Activated T-cell treated with anti-CD3 and anti-CD28 coated beads for 1 hour (primary cell): ENCODE measurements around the gene SEPTIN8.

Source experiments
- DNase-seq: peaks from one replicate; pipeline ENCODE4 v3.0.0-alpha.2; 2020; ENCODE audit warnings: low read depth

SEPTIN8 gene

GRCh38 chr5:132777209-132778069 is at the start of gene SEPTIN8:
TSS of gene SEPTIN8 (minus strand) at chr5:132777239. CDS start at chr5:132777137, 102 bp downstream.
- DNase-seq: peak; percentile 26

- no peak for DNase-seq
Observed at GRCh38 chr5:132826424-132827082, 49.5 kb upstream of the SEPTIN8 start.

GRCh38 chr5:132825834-132826391 is 48.9 kb upstream of the SEPTIN8 start:
- no peak for DNase-seq

GRCh38 chr5:132825033-132825833 is 48.2 kb upstream of the SEPTIN8 start:
- no peak for DNase-seq

- no peak for DNase-seq
Observed at GRCh38 chr5:132824426-132824825, 47.4 kb upstream of the SEPTIN8 start.

- no peak for DNase-seq
Observed at GRCh38 chr5:132823481-132824050, 46.5 kb upstream of the SEPTIN8 start.

GRCh38 chr5:132822650-132823480 is 45.8 kb upstream of the SEPTIN8 start:
- DNase-seq: no peak

GRCh38 chr5:132821791-132822190 is 44.8 kb upstream of the SEPTIN8 start:
- no peak for DNase-seq

GRCh38 chr5:132821350-132821749 is 44.3 kb upstream of the SEPTIN8 start:
- no peak for DNase-seq

GRCh38 chr5:132820162-132820754 is 43.2 kb upstream of the SEPTIN8 start:
- peak; percentile 94 for DNase-seq

GRCh38 chr5:132819468-132819867 is 42.4 kb upstream of the SEPTIN8 start:
- no peak for DNase-seq

- DNase-seq: no peak
Observed at GRCh38 chr5:132817011-132817410, 40.0 kb upstream of the SEPTIN8 start.

GRCh38 chr5:132816554-132816953 is 39.5 kb upstream of the SEPTIN8 start:
- DNase-seq: no peak

- no peak for DNase-seq
Observed at GRCh38 chr5:132816083-132816482, 39.0 kb upstream of the SEPTIN8 start.

- DNase-seq: no peak
Observed at GRCh38 chr5:132815454-132815853, 38.4 kb upstream of the SEPTIN8 start.

- no peak for DNase-seq
Observed at GRCh38 chr5:132814503-132815294, 37.7 kb upstream of the SEPTIN8 start.

GRCh38 chr5:132813599-132814502 is 36.8 kb upstream of the SEPTIN8 start:
- DNase-seq: no peak

- DNase-seq: no peak
Observed at GRCh38 chr5:132812781-132813598, 36.0 kb upstream of the SEPTIN8 start, which contains the start of gene SOWAHA. TSS of gene SOWAHA (plus strand) at chr5:132813302. CDS start at chr5:132813622, 320 bp downstream.
